ENCODE data around the gene EYA4.

EYA4 gene

DNA sequence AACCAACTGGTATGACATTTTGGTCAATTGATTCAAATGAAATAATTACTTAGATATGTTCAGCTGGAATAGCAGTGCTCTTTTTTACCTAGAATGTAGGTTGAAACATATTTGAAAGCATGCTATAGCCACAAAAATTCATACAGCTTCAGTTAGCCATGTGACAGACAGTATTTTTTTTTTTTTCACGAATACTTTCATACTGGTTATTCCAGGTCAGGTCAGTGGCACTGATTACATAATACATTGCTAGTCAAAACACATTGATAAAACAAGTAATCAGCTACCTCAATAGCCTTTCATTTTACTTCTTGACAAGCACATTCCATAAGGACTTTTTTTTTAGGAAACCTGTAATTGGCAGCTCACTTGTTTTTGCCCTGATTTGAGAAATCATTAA lies 222.6 kb downstream of the EYA4 start:
- DNase-seq: no peak

GRCh38 chr6:133466680-133467079 lies 225.5 kb downstream of the EYA4 start:
- no peak for DNase-seq

- DNase-seq: no peak
Measured at GRCh38 chr6:133467231-133467981, 226.2 kb downstream of the EYA4 start.

DNA sequence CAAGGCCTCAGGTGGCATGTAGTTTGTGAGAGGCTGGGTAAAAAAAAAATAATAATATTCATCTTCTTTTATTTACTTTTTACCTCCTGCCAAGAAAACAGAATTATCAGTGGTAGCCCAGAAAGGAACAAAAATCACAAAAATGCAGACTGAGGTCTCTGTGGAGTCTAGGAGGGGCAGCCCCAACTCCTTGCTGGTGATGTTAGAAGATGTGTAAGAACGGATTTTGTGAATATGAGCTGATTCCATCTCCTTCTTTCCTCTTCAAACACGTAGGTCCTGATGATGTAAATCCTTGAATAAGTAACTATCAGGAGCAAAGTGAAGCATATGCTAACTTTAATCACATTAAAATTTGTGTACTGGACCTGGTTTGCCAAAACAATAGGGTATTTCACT lies 226.8 kb downstream of the EYA4 start:
- DNase-seq: no peak

- no peak for DNase-seq
Measured at GRCh38 chr6:133468591-133468990, 227.4 kb downstream of the EYA4 start.

GRCh38 chr6:133474516-133474915 lies 233.4 kb downstream of the EYA4 start:
- DNase-seq: no peak

GRCh38 chr6:133478673-133479072 lies 237.5 kb downstream of the EYA4 start:
- no peak for DNase-seq

- no peak for DNase-seq
Measured at GRCh38 chr6:133487174-133487573, 246.0 kb downstream of the EYA4 start.

- no peak for DNase-seq
Measured at GRCh38 chr6:133495205-133495903, 254.2 kb downstream of the EYA4 start.

- no peak for DNase-seq
Measured at GRCh38 chr6:133499662-133500061, 258.5 kb downstream of the EYA4 start.

DNA sequence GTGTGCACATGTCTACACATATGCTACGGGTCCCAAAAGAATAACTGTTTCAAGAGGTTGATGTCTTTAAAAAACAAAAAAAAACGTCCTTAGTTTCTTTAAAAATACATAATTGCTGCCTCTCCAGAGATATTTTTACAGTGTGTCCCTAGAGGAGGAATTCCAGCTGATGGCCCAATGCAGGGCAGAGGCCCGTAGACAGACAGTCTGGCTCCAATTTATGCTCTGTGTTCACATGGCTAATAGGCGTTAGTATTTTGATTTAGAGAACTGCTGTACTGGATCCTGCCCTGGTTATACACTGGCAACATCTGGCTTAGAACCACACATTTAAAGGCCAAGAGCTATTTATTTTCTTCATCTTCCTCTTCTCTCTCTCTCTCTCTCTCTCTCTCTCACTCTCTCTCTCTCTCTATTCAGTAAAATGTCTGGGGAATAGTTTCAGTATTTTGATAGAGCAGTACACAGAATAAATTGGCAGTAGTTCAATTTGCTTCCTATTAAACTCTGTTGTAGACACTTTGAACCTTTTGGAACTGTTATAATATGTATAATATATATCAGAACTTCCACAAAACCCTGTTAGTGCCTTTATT lies 260.6 kb downstream of the EYA4 start:
- no peak for DNase-seq

GRCh38 chr6:133502441-133503335 lies 261.5 kb downstream of the EYA4 start:
- peak; percentile 67 for DNase-seq

- DNase-seq: no peak
Measured at GRCh38 chr6:133503336-133503729, 262.2 kb downstream of the EYA4 start.

GRCh38 chr6:133504158-133504557 lies 263.0 kb downstream of the EYA4 start:
- DNase-seq: no peak

DNA sequence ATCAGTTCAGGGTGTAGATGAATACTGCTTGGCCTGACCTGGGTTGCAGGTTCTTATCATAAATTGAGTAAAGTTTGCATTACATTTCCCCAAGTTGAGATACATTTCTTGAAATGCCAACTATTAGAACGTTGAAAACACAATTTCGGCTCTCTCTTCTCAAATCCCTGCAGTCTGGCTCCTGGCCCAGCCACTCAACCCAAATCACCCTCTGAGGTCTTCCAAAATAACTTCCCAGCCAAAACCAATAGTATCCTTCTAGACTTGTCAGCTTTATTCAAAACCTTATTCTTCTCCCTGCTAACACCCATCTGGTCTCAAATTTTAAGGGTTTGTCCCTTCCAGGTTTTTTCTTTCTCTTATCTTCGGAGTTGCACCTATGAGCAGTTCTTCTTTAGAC lies 263.6 kb downstream of the EYA4 start:
- peak; percentile 31 for DNase-seq

DNA sequence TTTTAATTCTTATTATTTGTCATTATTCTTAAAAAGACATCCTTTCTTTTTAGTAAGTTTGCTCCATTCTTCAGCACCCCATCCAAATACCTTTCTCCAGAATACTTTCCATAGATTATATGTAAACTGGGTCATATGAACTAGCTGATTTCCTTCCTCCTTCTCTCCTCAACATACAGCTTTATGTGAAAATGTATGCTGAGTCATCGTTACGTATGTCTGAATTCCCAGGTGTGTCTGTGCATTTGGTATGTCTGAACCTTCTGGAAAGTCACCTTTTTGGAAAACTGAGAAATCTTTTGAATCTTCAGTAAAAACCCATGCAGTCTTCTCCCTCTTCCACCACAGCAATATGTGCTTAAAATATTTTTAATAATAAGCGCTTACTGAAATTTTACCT lies 264.5 kb downstream of the EYA4 start:
- no peak for DNase-seq

GRCh38 chr6:133512410-133513016 lies 271.4 kb downstream of the EYA4 start:
- DNase-seq: peak; percentile 56

GRCh38 chr6:133523816-133524215 lies 282.7 kb downstream of the EYA4 start:
- DNase-seq: no peak

- no peak for DNase-seq
Measured at GRCh38 chr6:133526436-133526835, 285.3 kb downstream of the EYA4 start.

DNA sequence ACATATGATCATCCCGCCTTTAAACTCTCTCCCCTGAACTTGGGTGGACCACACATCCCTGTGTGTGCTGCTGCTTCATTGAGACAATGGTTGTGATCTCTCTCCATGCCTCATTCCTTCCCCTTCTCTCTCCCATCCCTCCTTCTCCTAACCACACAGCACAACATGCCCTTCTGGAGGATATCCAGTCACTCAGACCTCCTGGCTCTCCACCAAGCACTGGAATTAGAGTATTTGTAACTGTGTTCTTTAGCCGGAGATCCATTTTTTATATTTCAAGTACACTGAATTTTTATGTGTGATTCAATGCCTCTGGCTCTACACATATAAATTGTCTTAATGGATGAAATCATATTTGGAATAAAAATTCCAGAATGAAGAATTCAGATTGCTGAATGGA lies 287.4 kb downstream of the EYA4 start:
- DNase-seq: no peak

DNA sequence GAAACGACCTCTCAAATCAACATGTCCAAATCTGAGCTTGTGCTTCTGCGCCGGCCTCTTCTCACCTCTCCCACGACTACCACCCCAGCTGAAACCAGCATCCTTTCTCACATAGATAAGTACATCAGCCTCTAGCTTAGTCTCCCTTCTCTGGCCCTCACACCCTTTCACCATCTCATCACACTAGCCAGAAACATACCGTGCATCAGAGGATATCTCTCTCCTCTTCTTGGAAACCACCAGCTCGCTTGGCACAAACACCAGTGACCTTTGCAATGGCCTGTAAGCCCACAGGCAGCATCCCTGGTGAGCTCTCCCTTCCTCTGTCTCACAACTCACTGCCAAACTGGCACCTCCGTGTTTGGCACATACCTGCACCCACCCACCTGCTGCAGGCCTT lies 291.8 kb downstream of the EYA4 start:
- DNase-seq: no peak

GRCh38 chr6:133539502-133540259 lies 298.5 kb downstream of the EYA4 start:
- no peak for DNase-seq
